GM12872 (cell line): ENCODE measurements around the gene WDR64.

Experiments
- CTCF ChIP-seq: IDR thresholded peaks from 3 replicates; pipeline ENCODE4 v1.5.1; 2011; ENCODE audit warnings: low read depth, mild to moderate bottlenecking, low read length, moderate library complexity; ENCODE audit not compliant: insufficient read depth

WDR64 gene

DNA sequence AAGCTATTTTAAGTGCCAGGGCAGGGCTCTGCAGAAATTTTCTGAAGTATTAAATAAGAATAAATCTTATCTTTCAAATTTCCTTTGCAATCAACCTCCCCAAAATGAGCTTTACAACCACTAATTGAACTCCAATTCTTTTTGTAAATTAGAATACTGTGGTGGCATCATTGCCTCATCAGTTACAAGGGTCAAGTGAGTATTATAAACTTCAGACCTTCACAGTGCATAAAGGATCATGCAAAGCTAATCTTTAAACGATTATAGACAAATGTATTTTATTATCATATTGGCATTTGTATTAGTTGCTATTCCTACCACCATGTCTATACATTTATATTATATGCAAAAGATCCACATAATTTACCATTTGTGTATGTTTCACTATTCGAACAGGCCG lies 19.1 kb upstream of the WDR64 start:
- no peak for TF ChIP-seq CTCF

DNA sequence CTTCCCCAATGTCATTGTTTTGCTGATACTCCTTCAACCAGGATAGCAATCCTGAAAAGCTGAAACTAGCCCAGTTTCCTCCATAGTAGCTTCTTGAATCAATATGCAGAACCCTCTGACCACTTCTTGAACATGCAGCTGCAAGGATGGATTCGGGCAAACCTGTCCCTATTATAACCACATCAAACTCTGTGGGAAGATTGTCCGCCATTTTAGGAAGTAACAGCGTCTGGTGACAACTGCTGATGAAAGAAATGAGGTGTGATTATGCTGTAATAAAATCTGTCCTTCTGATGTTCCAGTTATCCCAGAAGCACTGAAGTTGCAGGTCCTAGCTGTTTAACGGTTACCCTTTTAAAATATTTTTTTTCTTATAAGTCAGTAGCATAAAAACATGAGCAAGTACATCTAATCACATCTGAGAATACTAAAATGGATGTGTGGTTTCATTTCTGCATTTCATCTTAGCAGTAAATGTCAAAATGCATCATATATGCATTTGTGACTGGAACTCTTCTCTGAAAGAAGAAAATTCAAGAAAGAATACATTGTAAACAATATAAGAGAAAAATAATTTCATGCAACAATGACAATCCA lies 16.4 kb upstream of the WDR64 start:
- no peak for TF ChIP-seq CTCF

DNA sequence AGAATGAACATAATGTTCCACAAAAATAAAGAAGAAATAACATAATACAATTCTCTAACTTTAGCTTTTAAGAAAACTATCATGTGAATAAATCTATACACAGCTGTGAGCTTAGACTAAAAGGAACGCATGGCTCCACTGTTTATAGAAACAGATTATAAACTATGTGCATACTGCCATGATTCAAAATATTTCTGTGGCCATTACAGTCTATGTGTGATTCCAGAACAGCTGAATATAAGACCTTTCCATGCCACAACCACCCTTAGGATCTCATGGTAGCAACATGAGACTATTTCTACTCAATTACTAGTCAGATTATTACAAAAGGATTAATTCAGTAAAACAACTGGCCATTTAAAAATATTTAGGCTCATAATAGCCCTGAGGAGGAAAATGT lies 15.8 kb upstream of the WDR64 start:
- no peak for TF ChIP-seq CTCF

DNA sequence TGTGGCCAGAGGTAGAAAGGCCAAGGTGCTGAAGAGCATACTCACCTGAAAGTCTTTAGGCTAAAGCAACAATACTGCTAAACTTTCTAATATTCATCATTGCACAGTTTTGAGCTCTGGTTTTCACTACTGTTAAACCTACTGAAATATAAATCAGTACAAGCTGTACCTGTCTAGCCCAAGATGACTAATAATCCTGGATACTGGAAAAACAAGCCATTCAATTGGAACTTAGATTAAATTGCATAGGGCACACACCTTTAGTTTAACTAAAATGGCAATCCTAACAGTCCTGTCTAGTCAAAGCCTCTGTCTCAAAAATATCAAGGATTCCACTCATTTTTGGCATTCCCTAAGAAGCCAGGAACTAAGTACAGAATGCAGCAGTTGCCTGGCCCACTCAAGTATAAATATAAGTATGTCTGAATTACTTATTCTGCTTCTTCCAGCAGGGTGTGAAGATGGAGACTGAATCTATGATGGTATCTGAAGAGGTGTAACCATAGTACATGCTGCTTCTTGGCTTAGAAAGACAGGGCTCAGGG lies 15.0 kb upstream of the WDR64 start:
- TF ChIP-seq CTCF: no peak

DNA sequence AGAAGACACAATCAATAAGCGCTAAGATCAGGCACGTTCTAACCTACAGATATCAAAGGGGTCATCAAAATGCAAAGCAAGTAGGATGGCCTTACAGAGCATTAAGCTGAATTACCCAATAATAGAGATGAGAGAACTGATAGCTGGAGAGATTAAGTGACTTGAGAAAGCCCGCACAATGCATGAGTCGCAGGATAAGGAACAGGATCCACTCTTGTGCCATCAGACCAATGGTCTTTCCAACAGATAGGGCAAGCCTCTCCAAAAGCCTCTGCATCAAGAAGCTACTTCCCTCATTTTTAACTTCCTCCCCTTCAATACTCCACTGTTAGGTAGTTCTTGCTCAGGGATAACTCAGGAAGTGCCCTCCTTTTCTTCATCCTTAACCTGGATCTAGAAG lies 14.5 kb upstream of the WDR64 start:
- no peak for TF ChIP-seq CTCF

DNA sequence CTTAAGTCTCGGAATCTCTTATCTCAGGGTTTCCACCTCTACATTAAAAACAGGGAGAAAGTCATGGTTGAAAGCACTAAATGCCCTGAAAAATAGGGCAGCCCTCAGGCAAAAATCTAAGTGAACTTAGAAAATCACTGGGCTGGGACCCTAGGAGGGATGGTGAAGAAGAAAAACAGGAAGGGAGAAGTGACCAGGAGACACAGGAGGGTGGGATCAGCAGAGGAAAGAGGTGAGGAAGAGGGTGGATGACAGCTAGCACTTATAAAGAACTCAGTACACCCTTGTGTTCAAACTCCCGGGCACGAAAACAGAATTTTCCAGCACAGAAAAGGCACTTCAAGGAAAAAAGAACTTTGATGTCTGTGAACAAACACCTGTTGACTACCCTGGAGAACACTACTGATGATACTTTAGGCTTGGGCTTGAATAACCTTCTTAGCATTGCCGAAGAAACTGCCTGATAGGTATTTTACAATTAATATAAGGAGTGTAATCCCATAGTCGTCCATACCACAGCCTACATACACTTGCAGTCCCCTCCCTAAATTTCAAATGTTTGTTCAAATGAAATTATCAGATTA lies 13.9 kb upstream of the WDR64 start:
- no peak for TF ChIP-seq CTCF

- no peak for TF ChIP-seq CTCF
Measured at GRCh38 chr1:241638909-241639622, 13.0 kb upstream of the WDR64 start.
